Right lobe of liver (tissue), 4 donors: ENCODE measurements around the gene STAT5B.

Experiments used
- POLR2A ChIP-seq: fragments of 450-650 bp; IDR thresholded peaks from one replicate; pipeline ENCODE4 v1.6.1; 2017; ENCODE audit warnings: antibody characterized with exemption, mild to moderate bottlenecking
- TF ChIP-seq, protein P1 (sequence below), 4 donors: fragments of 200-600 bp in 3 of 4; fragments of 450-650 bp in 1 of 4; IDR thresholded peaks; one replicate each; pipeline versions ENCODE4 v1.5.1 to v1.8.0; 2016 to 2022; ENCODE audit warnings: antibody characterized with exemption in 4 of 4, mild to moderate bottlenecking in 2 of 4
- donor health status: DM: no; HTN: no; CAD: no.
- donor health status: DM: no; HTN: no; CAD: no.
- donor health status: DM: no; HTN: yes; CAD: no.

DNA sequence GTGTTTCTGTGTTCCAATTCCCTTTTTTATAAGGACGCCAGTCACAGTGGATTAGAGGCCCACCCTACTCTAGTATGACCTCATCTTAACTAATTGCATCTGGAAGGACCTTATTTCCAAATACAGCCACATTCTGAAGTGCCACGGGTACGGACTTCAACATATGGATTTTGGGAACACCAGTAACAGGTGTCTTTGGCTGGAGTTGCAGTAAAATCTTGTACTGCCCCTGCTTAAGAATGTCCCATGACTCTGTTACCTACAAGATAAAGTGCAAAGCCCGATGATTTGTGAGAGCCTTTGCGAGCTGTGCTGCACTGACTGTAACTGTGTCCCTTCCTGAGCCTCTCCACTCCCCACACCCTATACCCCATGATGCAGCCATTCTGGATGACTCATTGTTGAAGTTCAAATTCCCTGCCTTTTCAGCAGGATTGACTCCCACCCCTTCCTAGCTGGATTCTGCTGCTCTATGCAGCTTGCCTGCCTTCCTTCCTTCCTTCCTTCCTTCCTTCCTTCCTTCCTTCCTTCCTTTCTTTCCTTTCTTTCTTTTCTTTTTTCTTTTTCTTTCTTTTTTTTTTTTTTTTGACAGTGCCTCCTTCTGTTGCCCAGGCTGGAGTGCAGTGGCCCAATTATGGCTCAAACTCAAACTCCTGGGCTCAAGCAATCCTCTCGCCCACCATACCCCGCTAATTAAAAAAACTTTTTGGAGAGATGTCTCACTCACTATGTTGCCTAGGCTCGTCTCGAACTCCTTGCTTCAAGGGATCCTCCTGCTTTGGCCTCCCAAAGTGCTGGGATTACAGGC is 93.1 kb downstream of the STAT5B start:
- TF ChIP-seq, protein P1, sequence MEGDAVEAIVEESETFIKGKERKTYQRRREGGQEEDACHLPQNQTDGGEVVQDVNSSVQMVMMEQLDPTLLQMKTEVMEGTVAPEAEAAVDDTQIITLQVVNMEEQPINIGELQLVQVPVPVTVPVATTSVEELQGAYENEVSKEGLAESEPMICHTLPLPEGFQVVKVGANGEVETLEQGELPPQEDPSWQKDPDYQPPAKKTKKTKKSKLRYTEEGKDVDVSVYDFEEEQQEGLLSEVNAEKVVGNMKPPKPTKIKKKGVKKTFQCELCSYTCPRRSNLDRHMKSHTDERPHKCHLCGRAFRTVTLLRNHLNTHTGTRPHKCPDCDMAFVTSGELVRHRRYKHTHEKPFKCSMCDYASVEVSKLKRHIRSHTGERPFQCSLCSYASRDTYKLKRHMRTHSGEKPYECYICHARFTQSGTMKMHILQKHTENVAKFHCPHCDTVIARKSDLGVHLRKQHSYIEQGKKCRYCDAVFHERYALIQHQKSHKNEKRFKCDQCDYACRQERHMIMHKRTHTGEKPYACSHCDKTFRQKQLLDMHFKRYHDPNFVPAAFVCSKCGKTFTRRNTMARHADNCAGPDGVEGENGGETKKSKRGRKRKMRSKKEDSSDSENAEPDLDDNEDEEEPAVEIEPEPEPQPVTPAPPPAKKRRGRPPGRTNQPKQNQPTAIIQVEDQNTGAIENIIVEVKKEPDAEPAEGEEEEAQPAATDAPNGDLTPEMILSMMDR (IDR thresholded peaks at IDR 0.05) = no peak
- no peak for TF ChIP-seq POLR2A
